H9 (cell line): Measurements from ENCODE around the gene ABCC2. TPM values are rescaled to one million over a fixed set of nuclear protein-coding genes. Genes with fewer than 3 reads are reported as not detected.

ENCODE experiments used
- DNase-seq: peaks from one replicate; pipeline ENCODE4 v3.0.0-alpha.2; 2017
- H2AFZ ChIP-seq: one replicate; pipeline ENCODE4 v1.6.1; 2013; ENCODE audit warnings: mild to moderate bottlenecking, low read length, control low read depth, moderate library complexity
- H2AK5ac ChIP-seq: 2 replicates; pipeline ENCODE4 v1.6.1; 2013; ENCODE audit warnings: low read length, control low read depth, mixed read lengths; ENCODE audit not compliant: insufficient read length
- H2BK120ac ChIP-seq: one replicate; pipeline ENCODE4 v1.6.1; 2013; ENCODE audit warnings: low read depth, mild to moderate bottlenecking, low read length, control low read depth, inconsistent platforms; ENCODE audit not compliant: poor library complexity, severe bottlenecking
- H2BK12ac ChIP-seq: 2 replicates; pipeline ENCODE4 v1.6.1; 2013; ENCODE audit warnings: low read length, control low read depth, mixed read lengths, low read depth; ENCODE audit not compliant: insufficient read length
- H2BK15ac ChIP-seq: 2 replicates; pipeline ENCODE4 v1.6.1; 2013; ENCODE audit warnings: low read depth, low read length, control low read depth
- H2BK20ac ChIP-seq: one replicate; pipeline ENCODE4 v1.6.1; 2013; ENCODE audit warnings: low read depth, mild to moderate bottlenecking, low read length, control low read depth, inconsistent platforms; ENCODE audit not compliant: poor library complexity, severe bottlenecking
- H2BK5ac ChIP-seq: 2 replicates; pipeline ENCODE4 v1.6.1; 2013; ENCODE audit warnings: low read length, control low read depth, mixed read lengths; ENCODE audit not compliant: insufficient read length
- H3K14ac ChIP-seq: 2 replicates; pipeline ENCODE4 v1.6.1; 2013; ENCODE audit warnings: low read length, control low read depth; ENCODE audit not compliant: insufficient read depth
- H3K18ac ChIP-seq: 2 replicates; pipeline ENCODE4 v1.6.1; 2013; ENCODE audit warnings: low read depth, mild to moderate bottlenecking, mixed read lengths, low read length, control low read depth; ENCODE audit not compliant: insufficient read length
- H3K23ac ChIP-seq: 2 replicates; pipeline ENCODE4 v1.6.1; 2013; ENCODE audit warnings: low read length, control low read depth, mixed read lengths, low read depth; ENCODE audit not compliant: insufficient read length
- H3K23me2 ChIP-seq: 2 replicates; pipeline ENCODE4 v1.6.1; 2013; ENCODE audit warnings: low read depth, mild to moderate bottlenecking, mixed read lengths, low read length, control low read depth; ENCODE audit not compliant: insufficient read length, poor library complexity, severe bottlenecking
- H3K27ac ChIP-seq: 2 replicates; pipeline ENCODE4 v1.5.1; 2013; ENCODE audit warnings: low read length, control low read depth, mixed read lengths, low read depth; ENCODE audit not compliant: insufficient read length
- H3K27me3 ChIP-seq: 2 replicates; pipeline ENCODE4 v1.6.1; 2013; ENCODE audit warnings: low read length, control low read depth, inconsistent platforms; ENCODE audit not compliant: insufficient read depth
- H3K4ac ChIP-seq: 2 replicates; pipeline ENCODE4 v1.6.1; 2013; ENCODE audit warnings: low read depth, mild to moderate bottlenecking, control low read depth, inconsistent platforms, low read length, moderate library complexity
- H3K4me1 ChIP-seq: 2 replicates; pipeline ENCODE4 v1.6.1; 2013; ENCODE audit warnings: low read length, control low read depth, inconsistent platforms; ENCODE audit not compliant: insufficient read depth
- H3K4me2 ChIP-seq: 2 replicates; pipeline ENCODE4 v1.6.1; 2013; ENCODE audit warnings: low read length, control low read depth, mixed read lengths; ENCODE audit not compliant: insufficient read length, insufficient read depth
- H3K56ac ChIP-seq: 2 replicates; pipeline ENCODE4 v1.6.1; 2013; ENCODE audit warnings: low read depth, mild to moderate bottlenecking, mixed read lengths, low read length, control low read depth; ENCODE audit not compliant: insufficient read length
- H3K79me1 ChIP-seq: 2 replicates; pipeline ENCODE4 v1.6.1; 2013; ENCODE audit warnings: low read depth, mild to moderate bottlenecking, moderate library complexity, low read length, control low read depth, inconsistent platforms; ENCODE audit not compliant: insufficient read depth, poor library complexity, severe bottlenecking
- H3K79me2 ChIP-seq: 2 replicates; pipeline ENCODE4 v1.6.1; 2013; ENCODE audit warnings: low read length, control low read depth, inconsistent platforms; ENCODE audit not compliant: insufficient read depth
- H3K9ac ChIP-seq: 2 replicates; pipeline ENCODE4 v1.6.1; 2013; ENCODE audit warnings: low read length, control low read depth, mixed read lengths; ENCODE audit not compliant: insufficient read length; ENCODE audit errors: extremely low read depth
- H3K9me3 ChIP-seq: one replicate; pipeline ENCODE4 v1.6.1; 2013; ENCODE audit warnings: low read depth, low read length, inconsistent platforms; ENCODE audit not compliant: control insufficient read depth
- H3T11ph ChIP-seq: one replicate; pipeline ENCODE4 v1.6.1; 2013; ENCODE audit warnings: mild to moderate bottlenecking, low read length, control low read depth, inconsistent platforms
- H4K20me1 ChIP-seq: one replicate; pipeline ENCODE4 v1.6.1; 2013; ENCODE audit not compliant: control insufficient read depth, insufficient read length, insufficient read depth
- H4K5ac ChIP-seq: 2 replicates; pipeline ENCODE4 v1.6.1; 2013; ENCODE audit warnings: low read depth, mild to moderate bottlenecking, mixed read lengths, low read length, control low read depth; ENCODE audit not compliant: insufficient read length
- H4K8ac ChIP-seq: replicated peaks from 2 replicates; pipeline ENCODE4 v1.6.1; 2013; ENCODE audit warnings: low read length, control low read depth, mixed read lengths, low read depth; ENCODE audit not compliant: insufficient read length
- H4K91ac ChIP-seq: 2 replicates; pipeline ENCODE4 v1.6.1; 2013; ENCODE audit warnings: low read depth, mild to moderate bottlenecking, moderate library complexity, mixed read lengths, low read length, control low read depth; ENCODE audit not compliant: insufficient read length
- H3K27ac Mint-ChIP-seq, 3 experiments: 2 replicates in 2 of 3; 3 replicates in 1 of 3; pipeline ENCODE4 v1.8.0; 2020 to 2021; ENCODE audit warnings: mixed read lengths in 3 of 3, mild to moderate bottlenecking in 1 of 3, moderate library complexity in 1 of 3
- H3K27me3 Mint-ChIP-seq: 2 replicates; pipeline ENCODE4 v1.8.0; 2021; ENCODE audit warnings: low read depth, mild to moderate bottlenecking, moderate library complexity, mixed read lengths
- H3K36me3 Mint-ChIP-seq, 3 experiments: 2 replicates in 2 of 3; 3 replicates in 1 of 3; pipeline ENCODE4 v1.8.0; 2020 to 2021; ENCODE audit warnings: low read depth in 3 of 3, mixed read lengths in 3 of 3; ENCODE audit not compliant: insufficient read depth in 1 of 3
- H3K4me1 Mint-ChIP-seq, 2 experiments: 2 replicates each; pipeline ENCODE4 v1.8.0; 2020; ENCODE audit warnings: mixed read lengths in 2 of 2
- H3K4me3 Mint-ChIP-seq, 2 experiments: 2 replicates in 1 of 2; 3 replicates in 1 of 2; pipeline ENCODE4 v1.8.0; 2020 to 2021; ENCODE audit warnings: mild to moderate bottlenecking in 2 of 2, mixed read lengths in 2 of 2, moderate library complexity in 1 of 2
- H3K9me3 Mint-ChIP-seq, 2 experiments: 2 replicates in 1 of 2; 3 replicates in 1 of 2; pipeline ENCODE4 v1.8.0; 2020; ENCODE audit warnings: mild to moderate bottlenecking in 2 of 2, mixed read lengths in 2 of 2, moderate library complexity in 1 of 2
- WGBS: extraction: QIAGEN DNeasy Blood & Tissue Kit; methylation state at CpG from one replicate; pipeline ENCODE4 v1.1.7; 2013; ENCODE audit warnings: missing lambda C conversion rate, low lambda C conversion rate, mixed read lengths; ENCODE audit not compliant: insufficient read length; ENCODE audit errors: extremely low coverage; 5-methylcytosine and 5-hydroxymethylcytosine counted together
- total RNA-seq: library from RNA; stranded (reverse); gene quantifications from 2 replicates; pipeline ENCODE4 v1.2.1, GENCODE V29; 2021
- TF ChIP-seq, protein P1 (sequence below): fragments of 200-600 bp; sonication (generic); conservative IDR thresholded peaks from 3 replicates; pipeline ENCODE4 v1.8.0; 2021; ENCODE audit warnings: antibody characterized with exemption, mild to moderate bottlenecking

Gene ABCC2
- total RNA-seq, 1 experiment from 2014 or later: 0.68 TPM

DNA sequence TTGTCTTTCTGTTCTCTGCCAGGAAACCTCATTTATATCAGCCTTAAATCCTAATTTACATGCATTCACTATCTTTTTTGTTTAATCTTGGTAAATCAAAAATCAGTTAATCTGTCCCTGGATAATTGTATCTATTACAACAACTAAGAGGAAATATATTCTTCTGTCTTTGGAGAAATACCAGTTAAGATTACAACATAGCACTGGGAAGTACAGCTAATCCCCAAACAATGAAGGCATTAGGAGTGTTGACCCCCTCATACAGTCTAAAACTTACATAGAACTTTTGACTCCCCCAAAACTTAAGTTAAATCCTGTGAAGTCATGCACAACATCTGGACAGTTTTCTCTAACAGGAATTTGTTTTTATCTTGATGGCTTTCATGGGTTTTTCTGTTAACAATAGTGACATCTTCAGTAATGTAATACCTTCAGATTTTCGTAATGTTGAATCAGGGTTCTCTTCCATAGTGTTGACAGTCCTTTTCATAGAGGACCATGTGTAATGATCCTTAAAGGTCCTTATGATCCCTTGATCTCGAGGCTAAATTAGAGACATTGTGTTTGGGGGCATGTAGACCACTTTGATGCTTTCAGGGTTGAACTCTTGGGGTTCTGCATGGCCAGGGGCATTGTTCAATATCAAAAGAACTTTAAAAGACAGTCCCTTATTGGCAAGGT is 24.1 kb upstream of the ABCC2 start:
- H3K14ac ChIP-seq: no peak overlapping the region
- Mint-ChIP-seq H3K9me3 (no peaks in the 10 kb centered on the region), H3K27me3 (no peaks in the 10 kb centered on the region), H3K27ac (no peak overlapping the region), H3K4me3 (no peak overlapping the region), H3K36me3 (peaks cover 9 to 61% (median 48%) of the 10 kb centered on the region in 3 experiments; a peak in 6 of 7 replicates), H3K4me1 (no peaks in the 10 kb centered on the region)
- no CpG with 5 or more reads among the region's 2 CpGs for WGBS
- no peak overlapping the region for H3K18ac ChIP-seq
- H2BK15ac ChIP-seq: no peak overlapping the region
- no peak overlapping the region for H3K9ac ChIP-seq
- DNase-seq: no peak
- no peak overlapping the region for H3K4ac ChIP-seq
- H3K27ac ChIP-seq: no peak overlapping the region
- H4K5ac ChIP-seq: no peak overlapping the region
- H4K91ac ChIP-seq: no peak overlapping the region
- H2BK20ac ChIP-seq: no peak overlapping the region
- H3K56ac ChIP-seq: no peak overlapping the region
- no peak overlapping the region for H2AFZ ChIP-seq
- H2BK5ac ChIP-seq: no peak overlapping the region
- H4K20me1 ChIP-seq: no peaks in the 10 kb centered on the region
- no peaks in the 10 kb centered on the region for H3K27me3 ChIP-seq
- H3K79me1 ChIP-seq: no peaks in the 10 kb centered on the region
- H3K79me2 ChIP-seq: no peaks in the 10 kb centered on the region
- no peak overlapping the region for H3K23ac ChIP-seq
- no peak overlapping the region for H3K4me2 ChIP-seq
- H4K8ac ChIP-seq: no peak overlapping the region
- H2AK5ac ChIP-seq: no peak overlapping the region
- TF ChIP-seq, protein P1, sequence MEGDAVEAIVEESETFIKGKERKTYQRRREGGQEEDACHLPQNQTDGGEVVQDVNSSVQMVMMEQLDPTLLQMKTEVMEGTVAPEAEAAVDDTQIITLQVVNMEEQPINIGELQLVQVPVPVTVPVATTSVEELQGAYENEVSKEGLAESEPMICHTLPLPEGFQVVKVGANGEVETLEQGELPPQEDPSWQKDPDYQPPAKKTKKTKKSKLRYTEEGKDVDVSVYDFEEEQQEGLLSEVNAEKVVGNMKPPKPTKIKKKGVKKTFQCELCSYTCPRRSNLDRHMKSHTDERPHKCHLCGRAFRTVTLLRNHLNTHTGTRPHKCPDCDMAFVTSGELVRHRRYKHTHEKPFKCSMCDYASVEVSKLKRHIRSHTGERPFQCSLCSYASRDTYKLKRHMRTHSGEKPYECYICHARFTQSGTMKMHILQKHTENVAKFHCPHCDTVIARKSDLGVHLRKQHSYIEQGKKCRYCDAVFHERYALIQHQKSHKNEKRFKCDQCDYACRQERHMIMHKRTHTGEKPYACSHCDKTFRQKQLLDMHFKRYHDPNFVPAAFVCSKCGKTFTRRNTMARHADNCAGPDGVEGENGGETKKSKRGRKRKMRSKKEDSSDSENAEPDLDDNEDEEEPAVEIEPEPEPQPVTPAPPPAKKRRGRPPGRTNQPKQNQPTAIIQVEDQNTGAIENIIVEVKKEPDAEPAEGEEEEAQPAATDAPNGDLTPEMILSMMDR: no peak
- no peaks in the 10 kb centered on the region for H3K9me3 ChIP-seq
- no peak overlapping the region for H3T11ph ChIP-seq
- no peaks in the 10 kb centered on the region for H3K4me1 ChIP-seq
- no peak overlapping the region for H2BK120ac ChIP-seq
- no peak overlapping the region for H2BK12ac ChIP-seq
- no peaks in the 10 kb centered on the region for H3K23me2 ChIP-seq
